Panc1 (cell line): ENCODE data around the gene PHLDA3.

Experiments used
- POLR2AphosphoS5 ChIP-seq: IDR thresholded peaks from 2 replicates; pipeline ENCODE4 v1.6.1; 2012; ENCODE audit warnings: mild to moderate bottlenecking, low read depth, low read length, moderate library complexity
- REST ChIP-seq, 2 experiments: IDR thresholded peaks; 2 replicates each; pipeline ENCODE4 v1.6.1; 2011 to 2012; ENCODE audit warnings: low read depth in 2 of 2, control low read depth in 1 of 2, low read length in 1 of 2, mild to moderate bottlenecking in 1 of 2, moderate library complexity in 1 of 2; ENCODE audit not compliant: insufficient read depth in 1 of 2
- SIN3A ChIP-seq: IDR thresholded peaks from 2 replicates; pipeline ENCODE4 v1.6.1; 2012; ENCODE audit warnings: low read depth, mild to moderate bottlenecking, low read length, moderate library complexity, borderline replicate concordance; ENCODE audit not compliant: insufficient read depth
- TF ChIP-seq, protein P1 (sequence below): fragments of 450-650 bp; IDR thresholded peaks from 2 replicates; pipeline ENCODE4 v1.5.1; 2017; ENCODE audit warnings: mild to moderate bottlenecking

DNA sequence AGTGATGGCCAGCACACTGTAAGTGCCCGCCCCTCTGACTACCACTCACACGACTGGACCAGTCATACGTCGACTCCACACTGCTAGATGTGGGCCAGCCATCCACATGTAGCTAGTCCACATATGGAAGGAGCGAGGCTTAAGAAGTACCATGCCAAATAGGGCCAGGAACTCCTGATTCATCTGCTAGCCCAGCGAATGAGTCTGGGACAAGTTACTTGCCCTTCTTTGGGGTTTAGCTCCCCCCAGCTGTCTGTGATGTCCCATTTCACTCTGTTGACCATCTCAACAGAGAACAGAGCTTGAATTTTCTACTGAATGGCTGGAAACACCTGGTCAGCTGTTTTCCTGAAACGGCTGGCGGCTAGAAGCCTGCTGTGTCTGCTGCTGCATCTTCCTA, 32.2 kb upstream of the PHLDA3 start:
- no peak for TF ChIP-seq REST (IDR thresholded peaks at IDR 0.05; ENCODE audit: insufficient read depth in 1 of 2, low read depth in 2 of 2, low read length in 1 of 2)
- no peak for TF ChIP-seq POLR2AphosphoS5
- TF ChIP-seq, protein P1, sequence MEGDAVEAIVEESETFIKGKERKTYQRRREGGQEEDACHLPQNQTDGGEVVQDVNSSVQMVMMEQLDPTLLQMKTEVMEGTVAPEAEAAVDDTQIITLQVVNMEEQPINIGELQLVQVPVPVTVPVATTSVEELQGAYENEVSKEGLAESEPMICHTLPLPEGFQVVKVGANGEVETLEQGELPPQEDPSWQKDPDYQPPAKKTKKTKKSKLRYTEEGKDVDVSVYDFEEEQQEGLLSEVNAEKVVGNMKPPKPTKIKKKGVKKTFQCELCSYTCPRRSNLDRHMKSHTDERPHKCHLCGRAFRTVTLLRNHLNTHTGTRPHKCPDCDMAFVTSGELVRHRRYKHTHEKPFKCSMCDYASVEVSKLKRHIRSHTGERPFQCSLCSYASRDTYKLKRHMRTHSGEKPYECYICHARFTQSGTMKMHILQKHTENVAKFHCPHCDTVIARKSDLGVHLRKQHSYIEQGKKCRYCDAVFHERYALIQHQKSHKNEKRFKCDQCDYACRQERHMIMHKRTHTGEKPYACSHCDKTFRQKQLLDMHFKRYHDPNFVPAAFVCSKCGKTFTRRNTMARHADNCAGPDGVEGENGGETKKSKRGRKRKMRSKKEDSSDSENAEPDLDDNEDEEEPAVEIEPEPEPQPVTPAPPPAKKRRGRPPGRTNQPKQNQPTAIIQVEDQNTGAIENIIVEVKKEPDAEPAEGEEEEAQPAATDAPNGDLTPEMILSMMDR, result no peak
- no peak for TF ChIP-seq SIN3A
